HCEC 1CT (cell line): ENCODE measurements around the gene SLC49A4.
A peak's percentile ranks its signal among the peaks of the same experiment; 100 is the strongest.

ENCODE experiments used
- DNase-seq: peaks from one replicate; pipeline ENCODE4 v3.0.0-alpha.2; 2017

Gene SLC49A4

DNA sequence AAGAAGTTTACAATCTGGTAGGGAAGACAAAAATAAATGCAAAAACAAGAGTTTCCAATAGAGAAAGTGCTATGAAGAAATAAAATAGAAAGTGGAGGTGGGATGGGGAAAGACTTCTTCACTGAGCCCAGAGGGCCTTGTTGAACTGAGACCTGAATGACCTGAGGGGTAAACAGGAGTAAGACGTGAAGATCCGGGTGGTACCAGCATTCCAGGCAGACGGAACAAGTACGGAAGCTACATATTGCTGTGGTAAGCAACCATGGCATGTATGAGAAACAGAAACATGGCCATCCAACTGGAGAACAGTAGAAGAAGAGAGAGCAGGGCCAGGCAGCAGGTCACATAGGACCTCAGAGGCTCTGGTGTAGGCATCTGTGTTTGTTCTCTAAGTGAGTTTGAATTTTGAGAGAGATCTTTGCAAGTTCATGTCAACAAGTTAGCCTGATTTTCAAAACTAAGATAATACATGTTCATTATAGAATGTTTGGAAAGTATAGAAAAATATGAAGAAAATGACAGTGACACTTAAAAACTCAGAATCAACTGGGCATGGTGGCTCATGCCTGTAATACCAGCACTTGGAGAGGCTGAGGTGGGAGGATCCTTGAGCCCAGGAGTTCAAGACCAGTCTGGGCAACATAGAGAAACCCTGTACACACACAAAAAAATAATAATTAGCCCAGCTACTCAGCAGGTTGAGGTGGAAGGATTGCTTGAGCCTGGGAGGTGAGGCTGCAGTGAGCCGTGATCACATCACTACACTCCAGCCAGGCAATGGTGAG, 64.3 kb downstream of the SLC49A4 start:
- DNase-seq, result no peak

DNA sequence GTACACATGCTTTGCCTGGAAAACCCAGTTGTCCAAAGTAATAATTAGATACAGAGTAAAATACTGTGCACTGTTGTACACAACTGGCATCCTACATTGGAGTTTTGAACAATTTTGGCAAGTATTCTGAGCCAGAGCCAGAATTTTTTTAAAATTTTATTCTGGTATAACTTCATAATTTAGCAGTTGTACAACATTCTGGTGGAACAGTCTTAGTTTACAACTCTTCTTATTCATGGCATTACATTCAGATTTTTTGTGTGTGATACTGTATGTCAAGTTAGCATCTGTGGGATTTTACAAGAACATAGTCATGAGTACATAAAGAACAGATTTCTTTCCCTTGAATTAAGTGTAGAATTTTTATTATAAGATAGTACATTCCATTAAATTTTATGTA, 67.5 kb downstream of the SLC49A4 start:
- DNase-seq, result no peak

DNA sequence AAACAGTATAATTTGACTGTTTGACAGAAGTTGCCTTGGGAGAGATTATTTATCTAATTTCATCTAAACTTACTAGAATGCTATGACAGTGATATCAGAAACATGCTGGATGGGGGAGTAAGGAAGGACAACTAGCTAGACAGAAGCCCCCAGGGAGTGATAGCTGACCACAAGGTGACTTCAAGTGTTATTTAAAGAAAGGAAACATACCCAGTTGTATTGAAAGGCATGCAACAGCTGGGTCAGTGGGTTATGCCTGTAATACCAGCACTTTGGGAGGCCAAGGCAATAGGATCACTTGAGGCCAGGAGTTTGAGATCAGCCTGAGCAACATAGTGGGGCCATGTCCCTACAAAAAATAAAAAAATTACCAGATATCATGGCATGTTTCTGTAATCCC, 69.6 kb downstream of the SLC49A4 start:
- DNase-seq, result no peak

DNA sequence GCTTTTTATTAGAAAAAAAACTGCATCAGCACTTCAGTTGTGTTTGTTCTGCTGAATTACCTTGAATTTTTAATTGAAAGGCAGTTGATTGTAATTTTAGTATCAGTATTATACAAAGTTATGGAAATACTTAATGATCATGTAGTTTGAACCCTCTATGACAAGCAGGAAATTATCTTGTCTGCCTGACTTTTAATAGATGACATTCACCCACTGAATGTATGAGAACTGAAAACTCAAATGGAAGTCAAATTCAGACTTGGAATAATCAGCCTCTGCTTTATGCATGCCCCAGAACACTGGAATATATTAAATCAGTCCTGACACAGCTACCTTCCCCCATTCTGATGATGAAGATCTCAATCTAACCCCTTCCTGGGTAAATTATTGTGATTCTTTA, 73.5 kb downstream of the SLC49A4 start:
- no peak for DNase-seq

DNA sequence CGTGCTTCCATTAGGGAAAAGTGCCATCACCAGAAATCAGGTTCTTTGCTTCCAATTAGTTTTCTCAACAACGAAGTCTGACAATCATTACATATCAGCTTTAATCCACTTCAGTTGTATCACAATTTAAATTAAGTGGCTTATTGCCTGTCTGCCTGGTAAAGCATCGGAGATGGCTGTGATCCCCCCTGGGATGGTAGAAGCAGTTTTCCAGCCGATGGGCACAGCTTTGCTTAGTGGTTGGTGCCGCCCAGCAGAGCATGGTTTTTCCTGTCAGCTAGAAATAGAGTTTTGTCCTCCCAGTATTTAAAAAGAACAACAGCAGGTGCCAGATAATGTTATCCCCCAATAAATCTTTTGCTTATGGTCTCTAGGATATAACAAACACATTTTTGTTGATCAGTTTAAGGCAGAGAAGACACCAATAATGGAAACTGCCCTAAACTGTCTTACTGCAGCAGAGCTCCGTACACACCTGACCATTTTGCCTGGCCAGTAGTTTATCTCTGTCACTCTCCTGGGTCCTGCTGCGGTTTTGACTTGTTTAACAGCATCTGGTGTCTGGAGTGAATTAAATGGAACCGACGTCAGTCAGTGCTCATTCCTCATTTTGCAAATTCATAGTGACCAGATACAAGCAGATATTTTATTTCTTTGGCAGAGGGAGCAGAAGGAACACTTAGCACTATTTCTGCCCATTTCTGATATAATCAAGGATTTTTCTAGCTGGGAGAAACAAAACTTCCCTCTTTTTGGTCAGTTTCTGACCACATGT, 79.1 kb downstream of the SLC49A4 start:
- no peak for DNase-seq

DNA sequence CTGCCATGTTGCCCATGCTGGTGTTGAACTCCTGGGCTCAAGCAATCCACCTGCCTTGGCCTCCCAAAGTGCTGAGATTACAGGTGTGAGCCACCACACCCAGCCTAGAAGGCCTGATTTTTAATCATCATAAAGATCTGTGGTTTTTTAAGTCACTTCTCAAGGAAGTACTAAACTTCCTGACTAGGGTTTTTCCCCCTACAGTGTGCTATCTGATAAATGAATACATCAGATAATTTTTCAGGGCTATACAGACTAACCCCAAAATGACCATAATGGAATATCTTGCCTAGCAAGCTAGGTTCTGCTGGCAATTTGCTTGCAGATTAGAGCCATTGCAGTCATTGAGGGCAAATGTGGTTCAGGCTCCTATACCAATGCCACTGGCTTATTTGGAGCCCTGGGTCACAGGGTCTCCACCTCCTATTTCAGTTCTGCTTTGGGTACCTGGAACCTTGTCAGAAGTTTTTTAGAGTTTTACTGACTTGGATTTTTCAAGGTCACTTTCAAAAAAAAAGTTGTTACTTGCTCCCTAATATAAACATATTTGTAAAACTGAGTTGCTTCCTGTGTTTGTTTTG, 80.8 kb downstream of the SLC49A4 start:
- no peak for DNase-seq

DNA sequence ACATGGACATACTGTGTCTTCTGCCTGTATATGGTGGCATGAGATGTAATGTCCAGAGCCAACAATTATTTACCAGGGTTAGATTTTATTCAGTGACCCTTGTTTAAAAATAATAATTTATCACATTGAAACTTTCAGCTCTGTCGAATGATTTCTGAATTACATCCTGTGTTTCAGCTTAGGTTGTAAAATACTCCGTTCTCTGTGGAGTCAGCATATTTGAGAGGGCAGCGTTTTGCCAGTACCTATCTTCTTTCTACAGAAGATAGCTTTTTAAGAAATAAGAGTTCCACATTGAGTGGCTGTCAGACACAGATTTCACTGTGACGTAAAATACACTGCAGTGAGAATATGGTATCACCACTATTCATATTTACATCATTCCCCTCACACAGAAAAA, 85.3 kb downstream of the SLC49A4 start:
- DNase-seq, result no peak

DNA sequence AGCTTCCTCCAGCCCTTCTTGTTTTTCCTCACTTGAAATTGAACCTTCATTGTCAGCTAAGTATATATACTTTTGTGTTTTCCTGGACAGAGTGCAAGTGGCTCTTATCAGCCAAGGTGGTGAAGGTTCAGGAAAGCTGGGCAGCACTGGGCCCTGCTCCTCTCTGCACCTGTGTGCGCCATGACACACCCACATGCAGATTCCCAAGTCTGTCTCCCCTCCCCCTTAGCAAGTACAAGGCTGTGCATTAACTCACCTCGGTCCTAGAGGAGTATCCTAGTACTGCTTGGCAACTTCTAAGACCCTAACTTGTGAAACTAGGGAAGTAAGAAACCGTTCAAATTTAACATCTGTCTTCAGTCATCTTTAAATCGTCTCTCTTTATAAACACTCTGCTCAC, 85.8 kb downstream of the SLC49A4 start:
- DNase-seq, result no peak

DNA sequence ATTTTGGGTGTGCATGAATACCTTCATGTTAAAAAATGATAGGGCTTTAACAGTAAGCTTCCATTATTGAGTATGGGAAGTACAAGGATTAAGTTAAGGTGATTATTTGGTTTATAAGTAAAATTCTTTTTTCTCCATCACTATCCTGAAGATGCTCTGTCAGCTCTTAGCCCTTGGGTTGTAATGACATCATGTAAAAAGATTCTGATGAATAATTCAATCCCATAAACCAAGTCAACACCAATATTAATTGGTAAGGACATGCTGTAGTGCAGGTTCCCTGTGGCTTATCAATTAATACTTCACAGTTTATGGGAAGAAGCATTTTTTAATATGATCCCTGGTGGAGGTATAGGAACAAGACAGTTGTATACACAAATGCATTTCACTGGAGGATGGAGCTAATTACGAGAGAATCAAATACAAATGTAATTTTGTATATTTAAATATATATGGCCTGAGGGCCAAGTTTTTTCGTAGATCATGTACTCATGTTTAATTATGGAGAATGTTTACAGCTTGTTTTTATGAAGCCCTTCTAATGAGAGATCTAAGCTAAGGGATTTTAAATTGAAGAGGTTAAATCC, 87.6 kb downstream of the SLC49A4 start:
- no peak for DNase-seq

DNA sequence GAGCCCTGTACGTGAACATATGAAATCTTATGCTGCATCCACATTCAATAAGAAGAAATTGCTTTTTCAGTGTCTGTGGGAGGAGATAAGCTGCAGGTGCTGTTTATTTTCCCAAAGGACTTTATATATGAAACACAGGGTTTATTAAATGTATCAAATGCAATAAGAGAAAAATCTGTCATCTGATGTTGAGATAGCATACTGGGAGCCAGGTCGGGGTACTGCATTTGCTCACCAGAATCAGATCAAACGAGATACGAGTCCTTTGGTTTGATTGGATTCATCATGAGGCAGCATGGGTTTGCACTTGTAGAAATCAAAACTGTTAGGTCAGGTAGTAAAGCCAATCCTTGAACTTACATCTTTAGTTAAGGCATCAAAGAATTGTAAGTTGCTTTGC, 91.4 kb downstream of the SLC49A4 start:
- no peak for DNase-seq

DNA sequence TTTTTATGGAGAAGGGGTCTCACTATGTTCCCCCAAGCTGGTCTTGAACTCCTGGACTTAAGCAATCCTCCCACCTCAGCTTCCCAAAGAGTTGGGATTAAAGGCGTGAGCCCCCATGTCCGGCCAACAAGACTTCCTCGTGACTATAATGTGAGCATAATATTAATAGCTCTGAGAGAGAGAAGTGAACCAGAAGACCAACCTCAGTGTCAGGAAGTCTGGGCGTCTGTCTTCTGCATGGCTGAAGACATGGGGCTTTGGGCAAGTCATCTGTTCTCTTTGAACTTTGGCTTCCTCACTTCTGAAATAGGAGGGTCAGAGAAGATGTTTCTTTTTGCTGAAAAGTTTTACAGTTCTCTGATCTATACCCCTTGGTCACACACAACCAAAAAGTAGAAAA, 92.1 kb downstream of the SLC49A4 start:
- no peak for DNase-seq

DNA sequence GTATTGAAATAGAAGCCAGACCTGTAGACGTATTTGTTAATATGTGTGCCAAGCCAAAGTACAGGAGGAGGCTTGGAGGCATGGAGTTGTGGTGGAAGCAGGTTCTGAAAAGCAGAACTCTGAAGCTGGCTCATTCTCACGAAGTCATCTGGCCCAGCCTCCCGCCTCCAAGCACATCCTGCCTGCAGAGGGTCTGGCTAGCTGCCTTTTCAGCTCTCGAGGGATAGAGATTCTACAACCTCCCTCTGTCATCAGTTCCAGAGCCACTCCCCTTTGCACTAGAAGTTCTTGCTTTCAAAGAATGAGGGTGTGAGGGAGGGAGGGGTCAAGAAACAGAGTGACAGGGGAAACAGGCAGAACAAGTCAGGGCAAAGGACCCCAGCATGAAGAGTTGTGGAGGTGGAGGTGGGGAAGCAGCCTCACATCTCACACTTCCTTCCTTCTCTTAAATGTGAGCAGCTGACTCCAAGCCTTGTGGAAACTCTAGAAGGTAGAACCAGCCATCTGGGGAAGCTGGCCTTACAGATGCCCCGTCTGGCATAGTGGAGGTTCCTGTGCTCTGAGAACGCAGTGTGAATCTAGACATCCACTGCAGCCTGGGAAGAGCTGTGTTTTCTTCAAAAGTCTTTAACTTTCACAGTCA, 95.3 kb downstream of the SLC49A4 start:
- no peak for DNase-seq

DNA sequence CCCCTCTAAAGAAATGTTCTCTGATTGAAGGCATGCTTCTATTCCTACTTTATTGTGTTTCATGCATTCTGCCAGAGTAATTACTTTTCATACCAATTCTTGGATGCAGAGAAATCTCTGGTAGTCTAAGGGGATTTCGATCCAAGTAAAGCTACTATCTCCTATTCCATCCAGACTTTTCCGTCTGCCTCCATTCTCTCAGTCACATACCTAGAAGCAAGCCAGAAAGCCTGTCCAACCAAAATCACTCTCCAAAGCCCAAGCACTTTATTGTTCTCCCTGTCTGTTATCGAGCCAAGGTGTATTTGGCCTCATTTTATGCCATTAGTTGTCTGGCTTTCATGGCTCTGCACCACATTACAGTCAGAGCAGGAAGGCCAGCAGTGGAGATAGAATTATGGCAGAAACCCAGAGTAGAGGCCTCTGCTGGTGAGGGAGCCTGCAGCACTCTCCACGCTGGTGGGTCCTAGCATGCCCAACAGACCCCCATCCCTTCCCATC, 95.9 kb downstream of the SLC49A4 start:
- no peak for DNase-seq

DNA sequence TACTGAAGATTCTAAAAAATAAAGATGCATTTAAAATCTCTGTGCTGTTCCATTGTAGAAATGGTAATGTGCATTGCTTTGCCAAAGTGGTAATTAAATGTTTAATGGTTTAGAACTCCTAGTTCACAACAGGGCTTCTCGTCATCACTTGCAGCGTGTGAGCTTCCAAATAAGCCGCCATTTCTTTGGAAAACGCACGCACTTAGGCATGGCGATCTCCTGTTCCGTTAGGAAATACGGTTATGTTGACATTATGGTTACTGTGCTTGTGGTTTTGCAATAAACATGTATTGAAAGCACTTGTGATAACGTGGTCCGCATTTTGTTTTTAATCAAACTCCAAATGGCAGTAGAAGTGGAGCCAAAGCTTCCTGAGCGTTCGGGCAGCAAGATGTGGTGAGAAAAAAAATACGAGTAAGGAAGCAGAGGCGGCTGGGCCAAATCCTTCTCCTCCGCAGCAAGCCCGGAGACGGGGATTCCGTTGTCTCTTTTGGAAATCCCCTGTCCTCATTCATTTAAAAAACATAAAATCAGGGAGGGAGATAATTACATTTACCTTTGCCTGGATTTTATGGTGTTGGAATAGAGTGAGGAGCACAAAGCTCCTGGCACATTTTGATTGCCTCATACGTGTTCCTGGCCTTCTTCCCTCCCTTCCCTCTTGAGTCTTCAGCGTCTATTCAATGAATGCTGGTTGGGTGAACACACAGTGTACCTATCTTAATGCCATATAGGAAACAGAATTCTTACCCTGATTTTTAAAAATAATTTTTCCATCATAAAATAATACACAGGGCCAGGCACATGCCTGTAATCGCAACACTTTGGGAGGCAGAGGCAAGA, 97.5 kb downstream of the SLC49A4 start:
- DNase-seq, result no peak

DNA sequence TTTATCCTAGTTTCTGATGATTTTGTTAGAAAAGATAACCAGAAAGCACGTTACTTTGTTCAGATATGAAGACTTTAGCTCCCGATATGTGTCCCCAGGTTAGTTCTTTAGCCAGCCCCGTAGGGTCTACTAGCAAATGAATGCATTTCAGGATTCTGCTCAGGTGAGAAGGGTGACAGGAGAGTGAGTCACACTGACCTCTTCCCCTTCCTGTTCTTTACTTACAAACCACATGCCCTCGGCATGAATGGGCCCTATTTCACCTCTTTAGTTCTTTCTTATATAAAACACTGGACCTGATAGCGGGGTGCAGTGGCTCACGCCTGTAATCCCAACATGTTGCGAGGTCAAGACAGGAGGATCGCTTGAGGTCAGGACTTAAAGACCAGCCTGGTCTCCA, 98.4 kb downstream of the SLC49A4 start:
- DNase-seq, result no peak

DNA sequence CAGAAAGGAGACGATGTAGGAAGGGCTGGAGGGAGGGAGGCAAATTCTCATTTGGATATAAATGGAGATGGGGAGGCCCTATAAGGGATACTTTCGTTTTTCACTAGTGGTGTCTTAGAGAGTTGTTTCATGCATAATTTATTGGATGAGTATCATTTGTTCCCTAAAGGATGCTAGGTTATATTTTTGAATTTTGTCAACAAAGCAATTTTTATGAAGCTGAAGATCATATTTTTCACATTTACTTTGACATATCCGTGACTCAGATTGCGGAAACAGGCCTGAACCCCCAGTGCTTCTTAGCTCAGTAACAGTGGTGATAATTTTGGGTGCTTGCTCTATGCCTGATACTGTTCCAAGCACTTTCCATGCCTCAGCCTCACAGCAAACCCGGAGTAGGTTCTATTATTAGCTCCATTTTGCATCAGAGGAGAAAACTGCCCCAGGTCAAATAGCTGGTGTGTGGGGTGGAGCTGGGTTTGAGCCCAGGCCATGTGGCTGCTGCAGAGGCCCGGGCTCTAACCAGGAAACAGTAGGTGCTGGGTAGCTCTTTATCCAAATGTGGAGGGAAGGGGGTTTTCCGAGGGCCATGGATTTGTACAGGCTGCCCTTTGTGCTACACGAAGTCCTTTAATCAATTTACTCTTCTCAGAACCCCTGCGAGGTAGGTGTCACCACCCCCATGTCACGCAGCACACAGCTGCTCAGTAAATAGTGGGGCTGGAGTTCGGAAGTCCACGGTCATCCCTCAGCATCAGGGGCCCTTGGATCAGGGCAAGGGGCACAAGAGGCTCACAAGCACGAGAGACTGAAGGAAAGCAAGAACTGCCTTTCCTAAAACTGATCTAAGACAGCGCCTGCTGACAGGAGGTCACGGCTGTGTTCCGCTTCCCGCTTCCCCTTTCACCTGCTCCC, 99.1 kb downstream of the SLC49A4 start:
- DNase-seq, result no peak

DNA sequence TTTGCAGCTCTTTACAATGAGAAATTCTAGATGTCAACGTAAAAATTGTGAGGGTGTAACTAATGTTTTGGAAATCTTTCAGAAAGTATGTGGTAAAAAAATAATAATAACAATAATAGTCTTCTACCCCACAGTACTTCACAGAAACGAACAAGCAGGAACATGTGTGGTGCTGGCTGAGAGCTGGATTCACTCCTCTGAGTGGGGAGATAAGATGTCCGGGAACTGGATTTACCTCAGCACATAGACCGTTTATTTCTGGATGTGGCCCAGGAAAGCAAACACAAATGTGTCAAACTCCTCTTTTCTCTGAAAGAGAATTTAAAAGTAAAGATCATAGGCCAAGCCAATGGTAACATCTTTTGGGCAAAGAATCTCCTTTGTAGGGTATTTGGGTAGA, 103.4 kb downstream of the SLC49A4 start:
- DNase-seq, result no peak

DNA sequence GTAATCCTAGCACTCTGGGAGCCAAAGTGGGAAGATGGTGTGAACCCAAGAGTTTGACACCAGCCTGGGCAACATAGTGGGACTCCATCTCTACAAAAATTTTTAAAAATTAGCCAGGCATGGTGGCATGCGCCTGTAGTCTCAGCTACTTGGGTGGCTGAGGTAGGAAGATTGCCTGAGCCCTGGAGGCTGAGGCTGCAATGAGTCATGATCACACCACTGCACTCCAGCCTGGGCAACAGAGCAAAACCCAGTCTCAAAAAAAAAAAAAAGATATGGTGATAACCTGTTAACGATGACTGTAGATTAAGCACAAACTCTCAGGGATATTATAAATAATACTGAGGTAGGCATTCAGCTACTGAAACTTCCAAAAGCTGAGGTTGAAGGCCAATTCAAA, 107.5 kb downstream of the SLC49A4 start:
- DNase-seq, result peak; percentile 11

DNA sequence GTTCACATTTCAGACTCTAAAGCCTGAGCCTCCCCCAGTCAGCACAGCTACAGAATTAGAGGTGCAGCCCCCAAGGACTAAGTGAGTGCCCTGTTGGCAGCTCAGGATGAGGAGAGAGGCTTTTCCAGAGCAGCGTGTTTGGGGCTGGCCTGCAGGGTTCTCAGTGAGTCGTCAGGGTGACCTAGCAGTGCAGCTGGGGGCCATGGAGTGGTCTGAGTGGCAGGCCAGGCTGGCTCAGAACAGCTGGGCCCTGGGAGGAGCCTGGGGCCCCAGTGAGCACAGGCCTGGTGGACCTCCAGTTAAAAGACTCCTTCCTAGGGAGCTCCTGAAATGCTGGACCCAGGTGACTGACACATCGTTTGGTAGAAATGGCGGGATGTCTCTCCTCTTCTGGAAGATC, 108.3 kb downstream of the SLC49A4 start:
- no peak for DNase-seq

DNA sequence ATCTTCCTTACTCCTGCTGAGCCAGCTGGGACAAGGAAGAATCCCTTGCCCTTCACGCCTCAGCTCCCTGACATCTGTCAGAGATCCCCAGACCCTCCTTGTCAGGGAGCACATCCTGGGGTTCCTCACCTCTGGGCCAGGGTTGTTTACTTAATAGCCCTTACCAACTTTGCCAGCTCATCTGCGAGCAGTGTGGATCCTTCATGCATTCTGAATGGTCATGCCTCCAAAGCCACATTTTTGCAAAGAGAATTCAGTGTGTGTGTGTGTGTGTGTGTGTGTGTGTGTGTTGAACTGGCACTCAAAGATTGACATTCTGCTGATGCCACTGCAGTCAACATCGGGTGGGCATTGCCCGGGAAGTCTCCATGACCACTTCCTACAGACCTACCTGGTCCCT, 112.6 kb downstream of the SLC49A4 start:
- no peak for DNase-seq

DNA sequence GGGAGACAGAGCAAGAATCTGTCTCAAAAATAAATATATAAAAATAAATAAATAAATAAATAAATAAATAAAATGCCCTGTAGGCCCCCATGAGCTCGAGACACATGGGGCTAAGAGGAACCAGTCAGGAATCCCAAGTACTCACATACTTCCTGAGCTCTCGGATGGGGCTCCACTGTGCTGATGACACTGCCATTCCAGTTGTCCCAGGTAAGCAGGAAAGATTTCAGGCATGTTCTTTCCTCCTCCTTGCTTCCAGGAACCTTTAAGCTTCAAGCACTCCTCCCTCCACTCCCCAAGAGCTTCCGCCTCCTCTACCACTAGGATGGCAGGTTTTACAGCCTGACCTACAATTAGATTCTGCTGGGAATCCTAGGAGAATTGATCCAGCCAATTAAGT, 113.4 kb downstream of the SLC49A4 start:
- no peak for DNase-seq
